Liver (tissue), 9 donors: Measurements from ENCODE around the gene BRIP1. TPM values are rescaled to one million over a fixed set of nuclear protein-coding genes. Genes with fewer than 3 reads are reported as not detected.

ENCODE experiments used
- DNase-seq: peaks from one replicate; pipeline ENCODE4 v3.0.0-alpha.2; 2017; ENCODE audit warnings: low spot score
- H3K27ac ChIP-seq, 2 donors: one replicate each; pipeline ENCODE4 v1.7.0; 2013; ENCODE audit warnings: inconsistent platforms in 2 of 2, low read length in 2 of 2, control low read depth in 1 of 2, low read depth in 1 of 2, mild to moderate bottlenecking in 1 of 2
- H3K27me3 ChIP-seq, 4 donors: one replicate each; pipeline versions ENCODE4 v1.6.1 to v1.7.0; 2013; ENCODE audit warnings: low read length in 3 of 4, inconsistent platforms in 1 of 4, mild to moderate bottlenecking in 1 of 4, moderate library complexity in 1 of 4; ENCODE audit not compliant: control insufficient read depth in 4 of 4, insufficient read depth in 4 of 4
- H3K36me3 ChIP-seq, 4 donors: one replicate each; pipeline versions ENCODE4 v1.6.1 to v1.7.0; 2013; ENCODE audit warnings: low read length in 3 of 4, mild to moderate bottlenecking in 3 of 4, low read depth in 1 of 4, moderate library complexity in 1 of 4; ENCODE audit not compliant: control insufficient read depth in 4 of 4, insufficient read depth in 3 of 4
- H3K4me1 ChIP-seq, 4 donors: one replicate each; pipeline versions ENCODE4 v1.6.1 to v1.7.0; 2013; ENCODE audit warnings: low read length in 3 of 4, mild to moderate bottlenecking in 3 of 4, moderate library complexity in 1 of 4; ENCODE audit not compliant: control insufficient read depth in 4 of 4, insufficient read depth in 4 of 4
- H3K4me3 ChIP-seq, 3 donors: one replicate each; pipeline versions ENCODE4 v1.6.1 to v1.7.0; 2013; ENCODE audit warnings: low read length in 3 of 3, control low read depth in 1 of 3, low read depth in 1 of 3, mild to moderate bottlenecking in 1 of 3
- H3K9ac ChIP-seq, 2 donors: one replicate each; pipeline ENCODE4 v1.7.0; 2013; ENCODE audit warnings: low read length in 2 of 2, mild to moderate bottlenecking in 2 of 2, moderate library complexity in 2 of 2, control low read depth in 1 of 2, low read depth in 1 of 2
- H3K9me3 ChIP-seq, 4 donors: one replicate each; pipeline versions ENCODE4 v1.6.1 to v1.7.0; 2013; ENCODE audit warnings: low read length in 3 of 4; ENCODE audit not compliant: control insufficient read depth in 4 of 4
- EGR1 ChIP-seq, 2 donors: IDR thresholded peaks; 2 replicates each; pipeline ENCODE4 v1.6.1; 2016 to 2018; ENCODE audit warnings: antibody characterized with exemption in 2 of 2, low read depth in 2 of 2
- FOXA1 ChIP-seq: IDR thresholded peaks from 2 replicates; pipeline ENCODE4 v1.6.1; 2016; ENCODE audit warnings: antibody characterized with exemption
- FOXA2 ChIP-seq: IDR thresholded peaks from 2 replicates; pipeline ENCODE4 v1.6.1; 2016; ENCODE audit warnings: antibody characterized with exemption
- GABPA ChIP-seq, 2 donors: IDR thresholded peaks in 1 of 2; conservative IDR thresholded peaks in 1 of 2; 2 replicates each; pipeline ENCODE4 v1.6.1; 2016; ENCODE audit warnings: antibody characterized with exemption in 2 of 2, mild to moderate bottlenecking in 1 of 2, moderate library complexity in 1 of 2
- HNF4A ChIP-seq, 2 donors: conservative IDR thresholded peaks; 2 replicates each; pipeline ENCODE4 v1.6.1; 2016; ENCODE audit warnings: antibody characterized with exemption in 2 of 2, mild to moderate bottlenecking in 2 of 2
- HNF4G ChIP-seq: IDR thresholded peaks from 2 replicates; pipeline ENCODE4 v1.6.1; 2016; ENCODE audit warnings: antibody characterized with exemption
- JUND ChIP-seq, 2 donors: IDR thresholded peaks; 2 replicates each; pipeline ENCODE4 v1.6.1; 2016; ENCODE audit warnings: antibody characterized with exemption in 2 of 2
- NR2F2 ChIP-seq: IDR thresholded peaks from 2 replicates; pipeline ENCODE4 v1.6.1; 2016; ENCODE audit warnings: antibody characterized with exemption
- RAD21 ChIP-seq, 2 donors: IDR thresholded peaks; 2 replicates each; pipeline ENCODE4 v1.6.1; 2016; ENCODE audit warnings: antibody characterized with exemption in 2 of 2, mild to moderate bottlenecking in 2 of 2
- RXRA ChIP-seq, 2 donors: IDR thresholded peaks; 2 replicates each; pipeline ENCODE4 v1.6.1; 2017 to 2018; ENCODE audit warnings: antibody characterized with exemption in 2 of 2, mild to moderate bottlenecking in 1 of 2
- SP1 ChIP-seq: IDR thresholded peaks from 2 replicates; pipeline ENCODE4 v1.6.1; 2018; ENCODE audit warnings: antibody characterized with exemption, mild to moderate bottlenecking
- TAF1 ChIP-seq: conservative IDR thresholded peaks from 2 replicates; pipeline ENCODE4 v1.6.1; 2016; ENCODE audit warnings: antibody characterized with exemption, mild to moderate bottlenecking
- YY1 ChIP-seq: IDR thresholded peaks from 2 replicates; pipeline ENCODE4 v1.6.1; 2016; ENCODE audit warnings: antibody characterized with exemption, mild to moderate bottlenecking
- WGBS: extraction: QIAGEN DNeasy Blood & Tissue Kit; methylation state at CpG from one replicate; pipeline ENCODE4 v1.1.7; 2013; 5-methylcytosine and 5-hydroxymethylcytosine counted together
- polyA plus RNA-seq, 2 donors: library from polyadenylated mRNA; stranded (reverse) in 1 of 2; unstranded in 1 of 2; fragments of 200-250 nt in 1 of 2; fragments of >200 nt in 1 of 2; fragmentation: Nextera tagmentation in 1 of 2; extraction: Ambion mirVana in 1 of 2; gene quantifications; one replicate each; pipeline versions ENCODE4 v1.2.1 to v1.2.3, GENCODE V29; 2013 to 2015
- total RNA-seq, 2 donors: library from RNA; depleted of rRNA; stranded (reverse); fragments of >200 nt; gene quantifications; one replicate each; pipeline ENCODE4 v1.2.3, GENCODE V29; 2014
- TF ChIP-seq, protein P1 (sequence below): fragments of 150-350 bp; IDR thresholded peaks from 2 replicates; pipeline ENCODE4 v1.5.1; 2017; ENCODE audit warnings: improper control_type of control experiment, low read depth, low read length; ENCODE audit not compliant: missing input control
- TF ChIP-seq, protein P2 (sequence below): IDR thresholded peaks from 2 replicates; pipeline ENCODE4 v1.6.1; 2016; ENCODE audit warnings: antibody characterized with exemption
- TF ChIP-seq, protein P3 (sequence below): IDR thresholded peaks from 2 replicates; pipeline ENCODE4 v1.6.1; 2016; ENCODE audit warnings: antibody characterized with exemption
- TF ChIP-seq, protein P4 (sequence below): IDR thresholded peaks from 2 replicates; pipeline ENCODE4 v1.6.1; 2016; ENCODE audit warnings: antibody characterized with exemption
- TF ChIP-seq, protein P5 (sequence below): IDR thresholded peaks from 2 replicates; pipeline ENCODE4 v1.6.1; 2016; ENCODE audit warnings: antibody characterized with exemption, mild to moderate bottlenecking
- donor health status: healthy.
- donor health status: healthy.
- donor health status: healthy.
- donor health status: healthy.
- donor health status: healthy.

BRIP1 gene
- total and polyA plus RNA-seq, 4 donors: 0.24 to 10.3 (median 0.90) TPM

DNA sequence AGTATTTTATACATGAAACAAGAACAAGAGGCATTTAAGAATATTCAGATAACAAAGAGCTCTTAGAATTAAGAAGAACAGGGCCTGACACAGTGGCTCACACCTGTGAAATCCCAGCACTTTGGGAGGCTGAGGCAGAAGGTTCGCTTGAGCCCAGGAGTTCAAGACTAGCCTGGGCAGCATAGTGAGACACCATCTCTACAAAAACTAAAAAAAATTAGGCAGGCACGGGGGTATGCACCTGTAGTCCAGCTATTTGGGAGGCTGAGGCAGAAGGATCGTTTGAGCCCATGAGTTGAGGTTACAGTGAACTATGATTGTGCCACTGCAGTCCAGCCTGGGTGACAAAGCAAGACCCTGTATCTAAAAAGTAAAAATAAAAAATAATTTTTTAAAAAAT lies 12.5 kb upstream of the BRIP1 start:
- H3K27ac ChIP-seq: no peak overlapping the region
- 94% methylated on average over 3 of the region's 3 CpGs for WGBS
- no peak overlapping the region for H3K4me3 ChIP-seq
- no peaks in the 10 kb centered on the region for H3K27me3 ChIP-seq
- H3K4me1 ChIP-seq: no peaks in the 10 kb centered on the region
- H3K9ac ChIP-seq: no peak overlapping the region
- peaks cover 0 to 17% (median 12%) of the 10 kb centered on the region in 4 donors for H3K36me3 ChIP-seq
- DNase-seq: no peak
- TF ChIP-seq GABPA (IDR thresholded peaks at IDR 0.05 in 1 of 2, conservative IDR thresholded peaks at IDR 0.05 in 1 of 2) (no peak), EGR1 (IDR thresholded peaks at IDR 0.05; ENCODE audit: low read depth in 2 of 2) (no peak)
- TF ChIP-seq, protein P1, sequence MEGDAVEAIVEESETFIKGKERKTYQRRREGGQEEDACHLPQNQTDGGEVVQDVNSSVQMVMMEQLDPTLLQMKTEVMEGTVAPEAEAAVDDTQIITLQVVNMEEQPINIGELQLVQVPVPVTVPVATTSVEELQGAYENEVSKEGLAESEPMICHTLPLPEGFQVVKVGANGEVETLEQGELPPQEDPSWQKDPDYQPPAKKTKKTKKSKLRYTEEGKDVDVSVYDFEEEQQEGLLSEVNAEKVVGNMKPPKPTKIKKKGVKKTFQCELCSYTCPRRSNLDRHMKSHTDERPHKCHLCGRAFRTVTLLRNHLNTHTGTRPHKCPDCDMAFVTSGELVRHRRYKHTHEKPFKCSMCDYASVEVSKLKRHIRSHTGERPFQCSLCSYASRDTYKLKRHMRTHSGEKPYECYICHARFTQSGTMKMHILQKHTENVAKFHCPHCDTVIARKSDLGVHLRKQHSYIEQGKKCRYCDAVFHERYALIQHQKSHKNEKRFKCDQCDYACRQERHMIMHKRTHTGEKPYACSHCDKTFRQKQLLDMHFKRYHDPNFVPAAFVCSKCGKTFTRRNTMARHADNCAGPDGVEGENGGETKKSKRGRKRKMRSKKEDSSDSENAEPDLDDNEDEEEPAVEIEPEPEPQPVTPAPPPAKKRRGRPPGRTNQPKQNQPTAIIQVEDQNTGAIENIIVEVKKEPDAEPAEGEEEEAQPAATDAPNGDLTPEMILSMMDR: no peak
- H3K9me3 ChIP-seq: no peaks in the 10 kb centered on the region

DNA sequence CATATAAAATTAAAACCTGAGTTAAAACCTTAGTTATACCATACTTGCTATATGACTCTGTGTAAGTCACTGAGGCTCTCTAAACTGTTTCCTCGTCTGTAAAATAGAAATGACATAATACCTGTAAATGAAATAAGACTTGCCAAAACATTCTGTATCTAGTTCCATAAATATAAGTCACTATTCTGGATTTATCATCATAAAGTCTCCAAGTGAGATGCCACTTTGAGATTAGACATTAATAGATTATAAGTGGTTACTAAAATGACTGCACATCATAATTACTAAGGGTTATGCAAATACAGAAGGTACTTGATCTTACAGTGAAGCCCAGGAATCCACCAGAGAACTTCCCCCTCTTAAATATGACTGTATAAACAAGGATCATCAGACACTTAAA lies 12.0 kb upstream of the BRIP1 start:
- peaks cover 0 to 17% (median 12%) of the 10 kb centered on the region in 4 donors for H3K36me3 ChIP-seq
- TF ChIP-seq, protein P2, sequence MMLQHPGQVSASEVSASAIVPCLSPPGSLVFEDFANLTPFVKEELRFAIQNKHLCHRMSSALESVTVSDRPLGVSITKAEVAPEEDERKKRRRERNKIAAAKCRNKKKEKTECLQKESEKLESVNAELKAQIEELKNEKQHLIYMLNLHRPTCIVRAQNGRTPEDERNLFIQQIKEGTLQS: no peak
- TF ChIP-seq HNF4G (no peak), FOXA1 (no peak), RAD21 (IDR thresholded peaks at IDR 0.05) (no peak), NR2F2 (no peak), YY1 (no peak), JUND (IDR thresholded peaks at IDR 0.05) (no peak), RXRA (IDR thresholded peaks at IDR 0.05) (no peak), SP1 (no peak), EGR1 (IDR thresholded peaks at IDR 0.05; ENCODE audit: low read depth in 2 of 2) (no peak), HNF4A (conservative IDR thresholded peaks at IDR 0.05) (no peak), FOXA2 (no peak), TAF1 (no peak), GABPA (IDR thresholded peaks at IDR 0.05 in 1 of 2, conservative IDR thresholded peaks at IDR 0.05 in 1 of 2) (no peak)
- TF ChIP-seq, protein P1: no peak
- TF ChIP-seq, protein P3, sequence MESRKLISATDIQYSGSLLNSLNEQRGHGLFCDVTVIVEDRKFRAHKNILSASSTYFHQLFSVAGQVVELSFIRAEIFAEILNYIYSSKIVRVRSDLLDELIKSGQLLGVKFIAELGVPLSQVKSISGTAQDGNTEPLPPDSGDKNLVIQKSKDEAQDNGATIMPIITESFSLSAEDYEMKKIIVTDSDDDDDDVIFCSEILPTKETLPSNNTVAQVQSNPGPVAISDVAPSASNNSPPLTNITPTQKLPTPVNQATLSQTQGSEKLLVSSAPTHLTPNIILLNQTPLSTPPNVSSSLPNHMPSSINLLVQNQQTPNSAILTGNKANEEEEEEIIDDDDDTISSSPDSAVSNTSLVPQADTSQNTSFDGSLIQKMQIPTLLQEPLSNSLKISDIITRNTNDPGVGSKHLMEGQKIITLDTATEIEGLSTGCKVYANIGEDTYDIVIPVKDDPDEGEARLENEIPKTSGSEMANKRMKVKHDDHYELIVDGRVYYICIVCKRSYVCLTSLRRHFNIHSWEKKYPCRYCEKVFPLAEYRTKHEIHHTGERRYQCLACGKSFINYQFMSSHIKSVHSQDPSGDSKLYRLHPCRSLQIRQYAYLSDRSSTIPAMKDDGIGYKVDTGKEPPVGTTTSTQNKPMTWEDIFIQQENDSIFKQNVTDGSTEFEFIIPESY: no peak
- TF ChIP-seq, protein P4, sequence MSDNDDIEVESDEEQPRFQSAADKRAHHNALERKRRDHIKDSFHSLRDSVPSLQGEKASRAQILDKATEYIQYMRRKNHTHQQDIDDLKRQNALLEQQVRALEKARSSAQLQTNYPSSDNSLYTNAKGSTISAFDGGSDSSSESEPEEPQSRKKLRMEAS: no peak
- TF ChIP-seq, protein P5, sequence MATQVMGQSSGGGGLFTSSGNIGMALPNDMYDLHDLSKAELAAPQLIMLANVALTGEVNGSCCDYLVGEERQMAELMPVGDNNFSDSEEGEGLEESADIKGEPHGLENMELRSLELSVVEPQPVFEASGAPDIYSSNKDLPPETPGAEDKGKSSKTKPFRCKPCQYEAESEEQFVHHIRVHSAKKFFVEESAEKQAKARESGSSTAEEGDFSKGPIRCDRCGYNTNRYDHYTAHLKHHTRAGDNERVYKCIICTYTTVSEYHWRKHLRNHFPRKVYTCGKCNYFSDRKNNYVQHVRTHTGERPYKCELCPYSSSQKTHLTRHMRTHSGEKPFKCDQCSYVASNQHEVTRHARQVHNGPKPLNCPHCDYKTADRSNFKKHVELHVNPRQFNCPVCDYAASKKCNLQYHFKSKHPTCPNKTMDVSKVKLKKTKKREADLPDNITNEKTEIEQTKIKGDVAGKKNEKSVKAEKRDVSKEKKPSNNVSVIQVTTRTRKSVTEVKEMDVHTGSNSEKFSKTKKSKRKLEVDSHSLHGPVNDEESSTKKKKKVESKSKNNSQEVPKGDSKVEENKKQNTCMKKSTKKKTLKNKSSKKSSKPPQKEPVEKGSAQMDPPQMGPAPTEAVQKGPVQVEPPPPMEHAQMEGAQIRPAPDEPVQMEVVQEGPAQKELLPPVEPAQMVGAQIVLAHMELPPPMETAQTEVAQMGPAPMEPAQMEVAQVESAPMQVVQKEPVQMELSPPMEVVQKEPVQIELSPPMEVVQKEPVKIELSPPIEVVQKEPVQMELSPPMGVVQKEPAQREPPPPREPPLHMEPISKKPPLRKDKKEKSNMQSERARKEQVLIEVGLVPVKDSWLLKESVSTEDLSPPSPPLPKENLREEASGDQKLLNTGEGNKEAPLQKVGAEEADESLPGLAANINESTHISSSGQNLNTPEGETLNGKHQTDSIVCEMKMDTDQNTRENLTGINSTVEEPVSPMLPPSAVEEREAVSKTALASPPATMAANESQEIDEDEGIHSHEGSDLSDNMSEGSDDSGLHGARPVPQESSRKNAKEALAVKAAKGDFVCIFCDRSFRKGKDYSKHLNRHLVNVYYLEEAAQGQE: no peak
- no peaks in the 10 kb centered on the region for H3K4me1 ChIP-seq
- WGBS: 87% methylated on average over 1 of the region's 1 CpG
- H3K4me3 ChIP-seq: no peak overlapping the region
- no peak overlapping the region for H3K9ac ChIP-seq
- H3K27me3 ChIP-seq: no peaks in the 10 kb centered on the region
- no peak overlapping the region for H3K27ac ChIP-seq
- no peak for DNase-seq
- H3K9me3 ChIP-seq: no peaks in the 10 kb centered on the region
